Measurements from ENCODE around the gene MRPL40.

MRPL40 gene

GRCh38 chr22:19419086-19419463, 13.3 kb upstream of the MRPL40 start:
- no peaks in the 10 kb centered on the region for H3K4me1 ChIP-seq (ENCODE audit: control insufficient read depth, insufficient read depth, low read length)
- POLR2A ChIA-PET, result no interaction called here
- TF ChIP-seq SALL2 (tag by site-specific recombination; IDR thresholded peaks at IDR 0.05; ENCODE audit: borderline replicate concordance) (no peak), ZBTB10 (tag by site-specific recombination; IDR thresholded peaks at IDR 0.05) (no peak), ZNF692 (tag by site-specific recombination; IDR thresholded peaks at IDR 0.05) (no peak), ZNF664 (tag by site-specific recombination; IDR thresholded peaks at IDR 0.05) (no peak), ZNF37A (tag by site-specific recombination; IDR thresholded peaks at IDR 0.05) (no peak), ZNF138 (tag by site-specific recombination; IDR thresholded peaks at IDR 0.05; ENCODE audit: borderline replicate concordance) (no peak), ZNF639 (tag by site-specific recombination; IDR thresholded peaks at IDR 0.05) (no peak), ZNF155 (tag by site-specific recombination; IDR thresholded peaks at IDR 0.05) (no peak), ZNF48 (tag by site-specific recombination; IDR thresholded peaks at IDR 0.05) (no peak), ZNF518A (tag by site-specific recombination; conservative IDR thresholded peaks at IDR 0.05; ENCODE audit: low read depth) (no peak), GLI4 (tag by site-specific recombination; IDR thresholded peaks at IDR 0.05) (no peak), ZNF354C (tag by site-specific recombination; IDR thresholded peaks at IDR 0.05; ENCODE audit: borderline replicate concordance, low read depth) (no peak), ZNF660 (tag by site-specific recombination; IDR thresholded peaks at IDR 0.05) (no peak), ZNF175 (tag by site-specific recombination; IDR thresholded peaks at IDR 0.05) (no peak), ZNF2 (tag by site-specific recombination; IDR thresholded peaks at IDR 0.05) (no peak), ZBTB1 (tag by site-specific recombination; IDR thresholded peaks at IDR 0.05) (no peak), ELK4 (IDR thresholded peaks at IDR 0.05; ENCODE audit: borderline replicate concordance, low read depth, low read length) (no peak), ZNF391 (tag by site-specific recombination; IDR thresholded peaks at IDR 0.05; ENCODE audit: borderline replicate concordance, low read depth) (no peak)
- H3K27ac ChIP-seq (ENCODE audit: extremely low read depth, low read depth, low read length), result no peak overlapping the region
- H3K36me3 ChIP-seq (ENCODE audit: control insufficient read depth in 2 of 2, insufficient read depth in 1 of 2, low read length in 2 of 2), result no peaks in the 10 kb centered on the region
- no peak overlapping the region for H3K4me3 ChIP-seq (ENCODE audit: low read depth, low read length)
- H3K9me3 ChIP-seq (ENCODE audit: control insufficient read depth, insufficient read depth, low read depth, low read length), result no peaks in the 10 kb centered on the region
- CTCF ChIA-PET, result no interaction called here
